Measurements from ENCODE around the gene AQP10. TPM values are rescaled to one million over a fixed set of nuclear protein-coding genes. Genes with fewer than 3 reads are reported as not detected.

AQP10 gene
- total and polyA plus RNA-seq, 10 of the 15 experiments (the other 5 are each of a cell fraction or from before 2014, with no cell fraction given), result not detected

DNA sequence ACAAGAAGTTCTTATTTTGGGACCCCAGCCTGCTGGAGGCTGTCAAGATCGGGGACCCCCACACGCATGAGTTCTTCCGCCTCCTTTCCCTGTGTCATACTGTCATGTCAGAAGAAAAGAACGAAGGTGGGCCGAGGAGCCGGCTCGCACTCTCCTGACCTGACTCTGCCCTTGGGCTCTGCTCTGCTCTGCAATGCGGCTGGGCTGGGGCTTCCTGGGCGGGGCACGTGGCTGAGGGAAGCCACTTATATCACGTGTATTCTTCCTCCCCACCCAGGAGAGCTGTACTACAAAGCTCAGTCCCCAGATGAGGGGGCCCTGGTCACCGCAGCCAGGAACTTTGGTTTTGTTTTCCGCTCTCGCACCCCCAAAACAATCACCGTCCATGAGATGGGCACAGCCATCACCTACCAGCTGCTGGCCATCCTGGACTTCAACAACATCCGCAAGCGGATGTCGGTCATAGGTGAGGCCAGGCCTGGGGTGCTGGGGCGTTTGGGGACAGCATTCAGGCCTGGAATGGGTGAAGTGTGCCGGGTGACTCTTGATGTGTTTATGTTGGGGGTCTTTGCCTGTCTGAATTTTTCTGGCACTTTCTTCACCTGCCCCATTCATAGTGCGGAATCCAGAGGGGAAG is 22.1 kb downstream of the AQP10 start:
- H3K4me1 ChIP-seq (ENCODE audit: control insufficient read depth, insufficient read depth, low read length), result no peaks in the 10 kb centered on the region
- 75% methylated on average over 21 of the region's 21 CpGs for WGBS (ENCODE audit: insufficient coverage, insufficient replicate concordance, low lambda C conversion rate, missing lambda C conversion rate)
- CTCF ChIA-PET, result interaction anchor here (1.2 to 1.8 kb wide), 3 partner anchors 8 to 204 kb away, joined by 4 to 5 read pairs (median 5); no protein-coding TSS in a partner anchor
- H3K9ac ChIP-seq (ENCODE audit: control insufficient read depth, insufficient read depth, low read length), result no peak overlapping the region
- no peaks in the 10 kb centered on the region for H3K9me3 ChIP-seq (replicated peaks; ENCODE audit: control insufficient read depth, insufficient read depth, low read length)
- in situ Hi-C loops (cut with MboI), result no loop called here
- POLR2A ChIA-PET, result no interaction called here
- H3K27me3 ChIP-seq (replicated peaks in 1 of 2; ENCODE audit: control insufficient read depth in 2 of 2, insufficient read depth in 2 of 2, low read length in 1 of 2), result no peaks in the 10 kb centered on the region
- no TSS peak for BruUV-seq (replicated peaks)
- SMC1A ChIA-PET (ENCODE audit: uncharacterized antibody, unreplicated experiment), result interaction anchor here (0.9 kb wide), 1 partner anchor 43 kb away, joined by 3 read pairs; no protein-coding TSS in a partner anchor
- DNase-seq (ENCODE audit: low read depth, low spot score) (no peak), ATAC-seq (no peak), FAIRE-seq (no peak)
- no peak overlapping the region for H3K4me3 ChIP-seq
- no peak for TF ChIP-seq IRF5 (IDR thresholded peaks at IDR 0.05; ENCODE audit: borderline replicate concordance)
- no peak for TF ChIP-seq PML (IDR thresholded peaks at IDR 0.05; ENCODE audit: low read length)
- TF ChIP-seq ZNF24 (IDR thresholded peaks at IDR 0.05), result no peak
- TF ChIP-seq, protein P1, sequence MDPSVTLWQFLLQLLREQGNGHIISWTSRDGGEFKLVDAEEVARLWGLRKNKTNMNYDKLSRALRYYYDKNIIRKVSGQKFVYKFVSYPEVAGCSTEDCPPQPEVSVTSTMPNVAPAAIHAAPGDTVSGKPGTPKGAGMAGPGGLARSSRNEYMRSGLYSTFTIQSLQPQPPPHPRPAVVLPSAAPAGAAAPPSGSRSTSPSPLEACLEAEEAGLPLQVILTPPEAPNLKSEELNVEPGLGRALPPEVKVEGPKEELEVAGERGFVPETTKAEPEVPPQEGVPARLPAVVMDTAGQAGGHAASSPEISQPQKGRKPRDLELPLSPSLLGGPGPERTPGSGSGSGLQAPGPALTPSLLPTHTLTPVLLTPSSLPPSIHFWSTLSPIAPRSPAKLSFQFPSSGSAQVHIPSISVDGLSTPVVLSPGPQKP (IDR thresholded peaks at IDR 0.05; ENCODE audit: low read depth, low read length), result no peak
- no peak for TF ChIP-seq SPI1 (IDR thresholded peaks at IDR 0.05; ENCODE audit: borderline replicate concordance, insufficient read depth, low read depth, low read length)
- TF ChIP-seq ATF3 (IDR thresholded peaks at IDR 0.05; ENCODE audit: borderline replicate concordance, extremely low read depth, low read depth, low read length), result no peak
- TF ChIP-seq NR2C1 (IDR thresholded peaks at IDR 0.05), result no peak
- RAD21 ChIA-PET (ENCODE audit: unreplicated experiment), result no interaction called here
- intact Hi-C loops (cut with micrococcal nuclease; ENCODE audit: unreplicated experiment), result no loop called here
- H3K36me3 ChIP-seq (ENCODE audit: control insufficient read depth in 2 of 2, insufficient read depth in 2 of 2, low read length in 1 of 2), result peaks cover 2 to 22% of the 10 kb centered on the region in 2 experiments
- no peak overlapping the region for H2AFZ ChIP-seq (ENCODE audit: control insufficient read depth, low read depth, low read length)
- H3K4me2 ChIP-seq (ENCODE audit: control insufficient read depth, insufficient read depth), result no peak overlapping the region
- H4K20me1 ChIP-seq (ENCODE audit: control insufficient read depth, insufficient read depth), result no peaks in the 10 kb centered on the region
- no peak overlapping the region for H3K27ac ChIP-seq (ENCODE audit: control insufficient read depth, insufficient read depth)
- H3K79me2 ChIP-seq (ENCODE audit: control insufficient read depth, insufficient read depth, low read length), result no peaks in the 10 kb centered on the region

All from GM12878 (cell line).